CD4-positive, alpha-beta T cell treated with Interleukin-17A for 4 hours (primary cell): ENCODE data around the gene ITPRIPL2.

ENCODE experiments used
- DNase-seq: peaks from one replicate; pipeline ENCODE4 v3.0.0-alpha.2; 2020; ENCODE audit warnings: mixed read lengths

Gene ITPRIPL2

DNA sequence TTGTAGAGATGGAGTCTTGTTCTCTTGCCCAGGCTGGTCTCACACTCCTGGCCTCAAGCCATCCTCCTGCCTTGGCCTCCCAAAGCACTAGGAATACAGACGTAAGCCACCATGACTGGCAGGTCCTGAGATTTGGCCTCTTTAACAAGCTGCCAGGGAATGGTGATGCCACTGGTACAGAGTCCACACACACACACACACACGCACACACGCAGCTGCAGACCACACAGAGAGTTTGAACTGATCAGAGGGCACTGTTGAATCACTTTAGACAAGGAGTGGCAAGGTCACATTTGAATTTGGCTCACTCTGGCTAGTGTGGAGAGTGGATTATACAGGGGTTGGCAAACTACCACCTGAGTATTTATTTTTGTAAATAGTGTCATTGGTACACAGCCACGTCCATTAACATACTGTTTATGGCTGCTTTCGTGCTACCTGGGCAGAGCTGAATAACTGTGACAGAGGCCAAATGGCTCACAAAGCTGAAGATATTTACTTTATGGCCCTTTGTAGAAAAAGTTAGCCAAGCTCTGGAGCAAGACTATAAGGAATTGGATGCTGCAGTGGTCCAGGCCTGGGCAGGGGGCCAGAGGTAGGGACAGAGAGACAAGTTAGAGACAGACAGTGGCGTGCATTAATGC lies 9.9 kb downstream of the ITPRIPL2 start:
- no peak for DNase-seq

DNA sequence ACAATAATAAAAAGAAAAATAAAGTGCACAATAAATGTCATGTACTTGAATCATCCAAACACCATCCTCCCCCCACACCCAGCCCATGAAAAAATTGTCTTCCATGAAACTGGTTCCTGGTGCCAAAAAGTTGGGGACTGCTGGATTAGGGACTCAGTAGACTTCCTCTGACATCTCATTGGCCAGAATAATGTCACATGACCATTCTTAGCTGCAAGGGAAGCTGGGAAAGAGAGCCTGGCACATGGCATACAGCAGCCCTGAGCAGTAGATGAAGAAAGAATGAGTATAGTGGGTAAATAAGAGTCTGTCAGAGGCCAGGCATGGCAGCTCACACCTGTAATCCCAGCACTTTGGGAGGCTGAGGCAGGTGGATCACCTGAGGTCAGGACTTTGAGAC lies 12.5 kb downstream of the ITPRIPL2 start:
- no peak for DNase-seq

GRCh38 chr16:19127205-19127604 lies 13.4 kb downstream of the ITPRIPL2 start:
- DNase-seq, result no peak

- no peak for DNase-seq
Observed at GRCh38 chr16:19127674-19128131, 13.9 kb downstream of the ITPRIPL2 start.

GRCh38 chr16:19128454-19129200 lies 14.9 kb downstream of the ITPRIPL2 start:
- no peak for DNase-seq

DNA sequence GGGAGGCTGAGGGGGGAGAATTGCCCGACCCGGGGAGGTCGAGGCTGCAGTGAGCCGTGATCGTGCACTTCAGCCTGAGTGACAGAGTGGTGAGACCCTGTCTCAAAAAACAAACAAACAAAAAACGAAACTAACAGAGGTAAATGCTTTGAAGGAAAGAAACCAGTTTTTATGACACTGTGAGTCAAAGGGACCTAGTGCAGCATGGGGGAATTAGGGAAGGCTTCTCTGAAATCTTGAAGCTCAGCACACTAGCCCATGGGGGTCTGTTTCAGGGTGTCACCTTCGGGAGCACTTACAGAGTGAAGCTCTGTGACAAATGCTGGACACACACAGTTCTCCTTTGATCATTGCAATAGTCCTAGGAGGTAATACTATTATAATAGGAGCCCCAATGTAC lies 16.6 kb downstream of the ITPRIPL2 start:
- DNase-seq, result no peak

DNA sequence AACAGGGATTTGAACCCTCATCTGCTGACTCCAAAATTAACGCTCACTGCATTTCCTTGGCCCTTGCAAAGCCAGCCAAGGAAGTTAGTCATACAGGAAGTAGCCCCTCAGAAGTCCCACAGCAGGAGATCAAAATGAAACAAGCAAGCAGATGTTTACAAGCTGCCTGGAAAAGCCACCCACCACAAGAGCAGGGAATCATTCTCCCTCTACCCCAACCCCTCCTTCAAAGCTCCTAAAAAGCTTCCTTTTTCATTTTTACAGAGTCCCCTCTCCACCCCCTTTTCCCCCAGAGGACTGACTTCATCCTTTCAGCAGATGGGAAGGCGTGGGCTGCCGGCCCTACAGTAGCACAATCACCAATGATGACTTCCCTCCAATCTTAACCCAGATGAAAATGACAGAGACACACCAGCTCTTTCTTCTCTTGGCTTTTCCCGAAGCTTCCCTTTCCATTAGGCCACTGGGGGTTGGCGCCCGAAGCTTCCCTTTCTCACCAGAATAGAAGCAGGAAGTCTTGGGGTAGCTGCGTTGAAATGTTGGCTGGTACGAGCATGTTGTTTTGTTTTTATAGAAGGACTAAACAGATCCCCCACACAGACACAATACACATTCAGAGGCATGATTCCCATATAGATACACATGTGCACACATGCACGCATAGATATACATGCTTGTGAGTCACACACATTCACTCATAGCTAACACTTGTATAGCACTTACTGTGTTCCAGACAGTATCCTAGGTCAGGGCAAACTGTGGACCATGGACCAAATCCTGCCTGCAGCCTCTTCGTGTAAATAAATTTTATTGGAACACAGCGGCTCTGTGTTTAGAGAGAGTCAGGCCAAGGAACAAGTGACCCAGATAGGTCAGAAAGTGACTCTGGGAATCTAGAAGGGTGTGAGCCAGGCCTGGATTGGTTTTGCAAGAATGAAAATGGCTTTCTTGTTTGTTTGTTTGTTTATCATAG lies 17.4 kb downstream of the ITPRIPL2 start:
- no peak for DNase-seq

DNA sequence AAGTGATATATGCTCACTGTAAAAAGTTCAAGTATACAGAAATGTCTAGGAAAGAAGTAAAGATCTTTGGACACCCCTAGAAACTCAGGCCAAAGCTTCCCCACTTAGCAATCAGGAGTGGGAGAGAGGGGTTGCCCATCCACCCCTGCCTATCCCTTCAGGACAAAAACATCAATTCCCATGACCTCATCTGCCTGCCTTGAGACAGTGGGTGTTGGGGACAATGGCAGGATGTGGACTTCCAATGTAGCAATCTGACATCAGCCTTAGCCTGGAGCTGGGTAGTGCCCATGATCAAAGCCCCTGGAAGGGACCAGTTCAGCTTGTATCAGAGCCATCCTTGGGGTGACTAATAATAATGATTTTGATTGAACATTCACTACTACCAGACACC lies 18.1 kb downstream of the ITPRIPL2 start:
- DNase-seq, result no peak

DNA sequence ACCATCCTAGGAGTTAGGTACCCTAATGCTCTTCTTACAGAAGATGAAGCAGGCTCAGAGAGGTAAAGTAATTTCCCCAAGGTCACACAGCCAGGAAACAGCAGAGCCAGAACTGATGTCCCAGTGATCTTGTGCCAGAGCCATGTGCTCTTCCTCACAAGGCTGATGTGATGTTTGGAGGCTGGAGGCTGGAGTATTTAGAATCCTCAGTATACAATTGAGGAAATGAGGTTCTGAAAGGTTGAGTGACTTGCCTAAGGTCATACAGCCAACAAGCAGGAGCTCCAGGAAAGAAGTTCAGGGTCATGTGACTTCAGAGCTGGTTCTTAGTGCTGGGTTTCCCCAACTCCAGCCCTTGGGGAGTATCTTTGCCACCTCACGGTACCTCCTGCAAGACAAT lies 18.5 kb downstream of the ITPRIPL2 start:
- DNase-seq, result no peak

DNA sequence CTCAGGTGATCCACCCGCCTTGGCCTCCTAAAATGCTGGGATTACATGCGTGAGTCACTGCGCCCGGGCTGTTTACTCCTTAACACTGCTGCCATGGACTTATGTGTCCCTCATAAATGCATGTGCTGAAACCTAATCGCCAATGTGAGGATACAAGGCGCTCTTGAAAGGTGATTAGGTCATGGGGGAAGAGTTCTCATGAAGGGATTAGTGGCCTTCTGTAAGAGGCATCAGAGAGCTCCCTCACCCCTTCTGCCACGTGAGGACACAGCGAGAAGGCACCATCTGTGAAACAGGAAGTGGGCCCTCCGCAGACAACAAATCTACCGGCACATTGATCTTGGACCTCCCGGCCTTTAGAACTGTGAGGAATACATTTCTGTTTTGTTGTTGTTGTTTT lies 19.1 kb downstream of the ITPRIPL2 start:
- no peak for DNase-seq

GRCh38 chr16:19133600-19133999 lies 19.8 kb downstream of the ITPRIPL2 start:
- no peak for DNase-seq

DNA sequence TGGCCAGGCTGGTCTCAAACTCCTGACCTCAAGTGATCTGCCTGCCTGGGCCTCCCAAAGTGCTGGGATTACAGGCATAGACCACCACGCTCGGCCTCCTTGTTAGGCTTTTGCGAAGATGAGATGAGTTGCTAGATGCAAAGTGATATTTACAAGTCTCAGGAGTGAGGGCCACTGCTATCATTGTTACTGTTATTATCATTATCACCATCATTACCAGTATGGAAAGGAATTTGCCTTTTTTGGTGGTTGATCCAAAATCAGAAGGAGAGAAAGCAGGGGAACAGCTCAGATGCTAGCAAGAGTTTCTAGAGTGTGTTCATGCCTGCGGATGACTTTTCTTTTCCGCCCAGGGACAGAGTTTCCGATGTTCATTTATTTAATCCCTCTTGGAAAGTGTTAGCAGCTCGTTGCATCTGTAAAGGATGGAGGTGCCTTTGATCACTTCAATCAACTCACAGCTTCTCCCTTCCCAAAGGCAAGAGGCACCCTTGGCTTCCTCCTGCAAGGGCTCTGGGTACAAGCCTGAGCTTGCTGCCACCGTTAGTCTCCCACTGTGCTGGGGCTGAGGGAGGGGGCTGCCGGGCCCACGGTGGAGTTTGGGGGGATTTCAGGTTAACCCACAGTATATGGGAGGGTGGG lies 21.6 kb downstream of the ITPRIPL2 start:
- no peak for DNase-seq

DNA sequence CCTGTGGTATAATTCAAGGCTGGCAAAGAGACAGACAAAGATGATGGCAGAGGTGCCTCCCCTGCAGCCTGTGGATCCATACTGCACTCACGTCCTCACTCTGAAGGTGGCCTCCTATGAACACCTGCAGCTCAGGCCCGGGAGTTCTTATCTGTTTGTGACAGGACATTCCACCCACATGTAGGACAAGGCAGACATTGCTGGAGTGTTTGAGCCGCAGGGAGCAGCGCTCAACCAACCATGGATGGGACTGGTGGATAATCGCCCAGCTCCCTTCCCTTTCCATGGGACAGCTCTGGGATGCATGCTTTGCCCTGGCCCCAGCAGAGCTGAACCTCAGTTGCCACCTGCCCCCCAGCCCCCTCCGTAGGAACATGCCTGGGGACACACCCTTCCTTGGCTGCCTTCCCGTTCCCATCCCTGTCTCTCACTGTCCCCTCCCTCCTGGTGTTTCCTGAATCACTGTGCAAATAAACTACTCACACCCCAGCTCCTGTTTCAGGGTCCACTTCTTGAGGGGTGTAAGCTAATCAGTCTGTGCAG lies 22.2 kb downstream of the ITPRIPL2 start:
- no peak for DNase-seq

- no peak for DNase-seq
Observed at GRCh38 chr16:19136549-19137196, 22.9 kb downstream of the ITPRIPL2 start.

- DNase-seq, result no peak
Observed at GRCh38 chr16:19137201-19138128, 23.7 kb downstream of the ITPRIPL2 start.

DNA sequence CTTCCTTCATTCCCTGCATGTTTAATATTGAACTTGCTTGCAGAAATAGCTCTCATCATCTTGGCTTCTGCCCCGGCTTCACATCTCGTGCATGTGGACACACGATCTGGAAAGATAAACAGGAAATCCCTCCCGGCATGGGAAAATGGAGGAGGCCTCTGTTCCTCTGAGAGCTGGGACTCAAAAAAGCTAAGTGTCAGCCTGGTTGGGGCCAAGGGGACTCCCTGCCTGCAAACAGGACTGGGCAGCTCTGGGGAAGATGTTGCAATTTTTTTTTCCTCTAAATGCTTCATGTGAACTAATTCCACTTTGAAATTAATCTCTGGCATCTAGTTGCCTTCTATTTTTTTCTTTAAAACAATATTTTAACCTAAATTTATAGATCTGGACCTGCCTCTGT lies 24.8 kb downstream of the ITPRIPL2 start:
- DNase-seq, result no peak

DNA sequence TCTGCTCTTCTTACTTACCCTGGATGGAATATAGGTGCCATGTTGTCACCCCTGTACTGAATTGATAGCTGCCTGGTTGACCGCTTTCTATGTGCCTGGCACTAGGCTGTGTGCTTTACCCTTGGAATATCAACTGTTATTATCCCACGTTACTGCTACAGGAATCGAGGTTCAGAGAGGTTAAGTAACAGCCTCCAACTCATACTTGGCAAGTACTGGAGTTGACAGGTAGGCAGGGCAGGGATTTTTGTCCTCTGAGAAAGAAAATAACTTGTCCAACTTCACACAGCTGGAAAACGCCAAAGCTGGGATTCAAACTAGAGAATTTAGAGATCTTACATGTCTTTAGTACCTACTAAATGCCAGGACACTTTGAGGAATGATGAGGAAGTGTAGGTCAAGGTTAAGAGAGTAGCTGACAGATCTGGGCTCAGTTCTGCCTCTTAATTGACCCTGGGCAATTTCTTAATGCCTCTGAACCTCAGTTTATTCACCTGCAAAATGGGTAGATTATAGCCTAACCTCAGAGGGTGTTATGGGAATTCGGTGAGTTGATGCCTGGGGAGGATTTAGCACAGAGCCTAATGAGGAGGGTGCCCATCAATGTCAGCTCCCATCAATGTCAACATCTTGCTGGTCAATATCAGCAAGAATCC lies 25.8 kb downstream of the ITPRIPL2 start:
- DNase-seq, result no peak

DNA sequence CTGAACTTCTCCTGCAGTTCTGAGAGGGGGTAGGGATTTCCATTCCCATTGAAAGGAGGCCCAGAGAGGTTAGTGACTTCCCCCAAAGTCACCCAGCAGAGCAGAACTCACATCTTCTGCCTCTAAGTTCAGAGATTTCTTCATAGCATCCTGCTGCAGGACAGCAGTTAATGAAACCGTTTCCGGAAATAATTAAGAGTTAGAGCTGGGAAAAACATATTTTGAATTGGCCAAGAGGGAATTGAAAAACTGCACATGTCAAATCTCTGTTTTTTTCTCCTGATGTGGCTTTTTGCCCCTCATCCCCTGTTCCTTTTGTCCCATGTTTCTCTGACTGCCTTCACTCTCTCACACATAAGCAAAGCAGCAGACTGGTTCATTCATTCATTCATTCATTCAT lies 26.6 kb downstream of the ITPRIPL2 start:
- DNase-seq, result no peak

DNA sequence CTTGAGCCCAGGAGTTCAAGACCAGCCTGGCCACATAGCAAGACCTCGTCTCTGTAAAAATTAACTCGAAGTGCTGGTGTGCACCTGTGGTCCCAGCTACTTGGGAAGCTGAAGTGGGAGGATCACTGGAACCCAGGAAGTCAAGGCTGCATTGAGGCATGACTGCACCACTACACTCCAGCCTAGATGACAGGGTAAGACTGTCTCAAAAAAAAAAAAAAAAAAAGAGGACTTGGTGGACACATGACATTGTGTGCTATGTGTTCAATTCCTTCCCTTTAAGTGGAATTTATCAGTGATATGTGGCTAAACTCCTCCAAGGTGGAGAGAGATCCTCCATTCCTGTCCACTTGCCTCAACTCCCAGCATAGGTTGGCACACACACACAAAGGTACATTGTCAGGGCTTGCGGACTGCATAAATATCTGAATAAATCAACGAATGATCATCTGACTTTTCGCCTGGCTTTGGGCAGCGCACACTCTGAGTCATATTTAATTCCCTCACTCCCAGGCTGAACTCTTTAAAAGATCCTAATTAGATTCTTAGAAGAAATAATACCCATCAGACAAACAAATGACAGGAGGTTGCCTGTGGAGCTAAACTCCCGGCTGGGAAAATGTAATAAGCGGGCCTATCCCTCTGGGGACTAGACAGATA lies 29.3 kb downstream of the ITPRIPL2 start:
- DNase-seq, result no peak

DNA sequence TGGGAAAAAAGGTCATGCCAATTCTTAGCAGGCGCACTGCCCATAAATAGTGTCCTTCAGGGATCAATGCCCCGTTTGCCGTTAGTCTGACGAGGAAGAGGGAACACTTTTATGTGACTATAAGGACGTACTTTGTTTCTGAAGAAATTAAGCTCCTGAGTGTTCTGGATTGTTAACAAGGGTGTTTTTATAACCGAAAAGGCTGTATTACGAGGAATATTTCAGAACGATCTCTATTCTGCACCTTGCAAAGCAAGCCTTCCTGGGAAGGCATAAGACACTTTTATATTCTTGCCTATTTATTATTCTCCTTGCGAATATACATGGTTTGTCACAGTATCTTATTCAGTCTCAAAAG lies 29.8 kb downstream of the ITPRIPL2 start:
- no peak for DNase-seq
